SU-DHL-6 (cell line): ENCODE data around the gene CYP39A1.

Source experiments
- H2AFZ ChIP-seq: fragments of 200-600 bp; sonication (generic); 2 replicates; pipeline ENCODE4 v1.6.1; 2014; ENCODE audit warnings: low read depth, mild to moderate bottlenecking, moderate library complexity, mixed read lengths, antibody characterized with exemption, low read length; ENCODE audit not compliant: severe bottlenecking
- H3F3A ChIP-seq: fragments of 200-600 bp; shearing (Covaris generic); 2 replicates; pipeline ENCODE4 v1.6.0; 2016; ENCODE audit warnings: antibody characterized with exemption, mild to moderate bottlenecking; ENCODE audit not compliant: insufficient read depth
- H3K27ac ChIP-seq: fragments of 200-600 bp; sonication (generic); 2 replicates; pipeline ENCODE4 v1.5.1; 2016; ENCODE audit warnings: low read depth, mild to moderate bottlenecking, low read length, moderate library complexity, mixed read lengths
- H3K27me3 ChIP-seq: fragments of 200-600 bp; sonication (generic), shearing (Covaris generic); 2 replicates; pipeline ENCODE4 v1.6.0; 2014; ENCODE audit warnings: mild to moderate bottlenecking, low read length
- H3K36me3 ChIP-seq: fragments of 200-600 bp; sonication (generic); 2 replicates; pipeline ENCODE4 v1.6.1; 2014; ENCODE audit warnings: mild to moderate bottlenecking, low read length, mixed read lengths
- H3K4me2 ChIP-seq: fragments of 300-600, 200-600 bp; shearing (Covaris generic), sonication (generic); 2 replicates; pipeline ENCODE4 v1.6.0; 2014; ENCODE audit warnings: low read length, low read depth, mild to moderate bottlenecking; ENCODE audit not compliant: poor library complexity, severe bottlenecking
- H3K4me3 ChIP-seq: fragments of 200-600 bp; sonication (generic); 2 replicates; pipeline ENCODE4 v1.5.1; 2014; ENCODE audit warnings: antibody characterized with exemption, low read length, mild to moderate bottlenecking, mixed read lengths; ENCODE audit not compliant: insufficient read depth, poor library complexity, severe bottlenecking
- H3K79me2 ChIP-seq: fragments of 200-600 bp; sonication (generic); 2 replicates; pipeline ENCODE4 v1.6.1; 2014; ENCODE audit warnings: mild to moderate bottlenecking, low read length, moderate library complexity; ENCODE audit not compliant: insufficient read depth
- H3K9ac ChIP-seq: fragments of 200-600 bp; sonication (generic); 2 replicates; pipeline ENCODE4 v1.7.0; 2014; ENCODE audit warnings: mild to moderate bottlenecking, low read length
- H3K9me2 ChIP-seq: fragments of 200-600 bp; sonication (generic); replicated peaks from 2 replicates; pipeline ENCODE4 v1.6.1; 2014; ENCODE audit warnings: low read length; ENCODE audit not compliant: insufficient read depth
- H3K9me3 ChIP-seq: fragments of 200-600 bp; sonication (generic); 2 replicates; pipeline ENCODE4 v1.6.1; 2014; ENCODE audit warnings: low read length, mixed read lengths; ENCODE audit not compliant: insufficient read depth
- H4K20me1 ChIP-seq: fragments of 200-600 bp; sonication (generic); 2 replicates; pipeline ENCODE4 v1.6.1; 2014; ENCODE audit warnings: low read depth, mild to moderate bottlenecking, antibody characterized with exemption, low read length, moderate library complexity, mixed read lengths
- EZH2phosphoT487 ChIP-seq: fragments of 200-600 bp; sonication (generic), shearing (Covaris generic); conservative IDR thresholded peaks from 2 replicates; pipeline ENCODE4 v1.6.1; 2018; ENCODE audit warnings: mild to moderate bottlenecking, antibody characterized with exemption, low read length, moderate library complexity, mixed read lengths
- TF ChIP-seq, protein P1 (sequence below): fragments of 200-600 bp; sonication (generic); IDR thresholded peaks from one replicate; pipeline ENCODE4 v1.5.1; 2017; ENCODE audit warnings: antibody characterized with exemption, mild to moderate bottlenecking, low read length, moderate library complexity; ENCODE audit not compliant: insufficient read depth, poor library complexity, severe bottlenecking

The CYP39A1 gene

GRCh38 chr6:46590765-46591164 is 61.9 kb downstream of the CYP39A1 start:
- Histone ChIP-seq H3K4me3 (no peak overlapping the region), H3K79me2 (no peaks in the 10 kb centered on the region), H3K4me2 (no peak overlapping the region), H3K9ac (no peak overlapping the region), H3K27ac (no peak overlapping the region), H2AFZ (no peak overlapping the region), H3K9me3 (peaks cover 14% of the 10 kb centered on the region; the same call in 1 of the 2 replicates), H4K20me1 (no peaks in the 10 kb centered on the region), H3F3A (0 out of 2 replicates have a peak, but pooled peaks cover under 1% of the 10 kb centered on the region), H3K36me3 (peaks cover 58% of the 10 kb centered on the region), H3K9me2 (no peaks in the 10 kb centered on the region), H3K27me3 (no peaks in the 10 kb centered on the region)
- no peak for TF ChIP-seq EZH2phosphoT487
- TF ChIP-seq, protein P1, sequence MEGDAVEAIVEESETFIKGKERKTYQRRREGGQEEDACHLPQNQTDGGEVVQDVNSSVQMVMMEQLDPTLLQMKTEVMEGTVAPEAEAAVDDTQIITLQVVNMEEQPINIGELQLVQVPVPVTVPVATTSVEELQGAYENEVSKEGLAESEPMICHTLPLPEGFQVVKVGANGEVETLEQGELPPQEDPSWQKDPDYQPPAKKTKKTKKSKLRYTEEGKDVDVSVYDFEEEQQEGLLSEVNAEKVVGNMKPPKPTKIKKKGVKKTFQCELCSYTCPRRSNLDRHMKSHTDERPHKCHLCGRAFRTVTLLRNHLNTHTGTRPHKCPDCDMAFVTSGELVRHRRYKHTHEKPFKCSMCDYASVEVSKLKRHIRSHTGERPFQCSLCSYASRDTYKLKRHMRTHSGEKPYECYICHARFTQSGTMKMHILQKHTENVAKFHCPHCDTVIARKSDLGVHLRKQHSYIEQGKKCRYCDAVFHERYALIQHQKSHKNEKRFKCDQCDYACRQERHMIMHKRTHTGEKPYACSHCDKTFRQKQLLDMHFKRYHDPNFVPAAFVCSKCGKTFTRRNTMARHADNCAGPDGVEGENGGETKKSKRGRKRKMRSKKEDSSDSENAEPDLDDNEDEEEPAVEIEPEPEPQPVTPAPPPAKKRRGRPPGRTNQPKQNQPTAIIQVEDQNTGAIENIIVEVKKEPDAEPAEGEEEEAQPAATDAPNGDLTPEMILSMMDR: no peak

DNA sequence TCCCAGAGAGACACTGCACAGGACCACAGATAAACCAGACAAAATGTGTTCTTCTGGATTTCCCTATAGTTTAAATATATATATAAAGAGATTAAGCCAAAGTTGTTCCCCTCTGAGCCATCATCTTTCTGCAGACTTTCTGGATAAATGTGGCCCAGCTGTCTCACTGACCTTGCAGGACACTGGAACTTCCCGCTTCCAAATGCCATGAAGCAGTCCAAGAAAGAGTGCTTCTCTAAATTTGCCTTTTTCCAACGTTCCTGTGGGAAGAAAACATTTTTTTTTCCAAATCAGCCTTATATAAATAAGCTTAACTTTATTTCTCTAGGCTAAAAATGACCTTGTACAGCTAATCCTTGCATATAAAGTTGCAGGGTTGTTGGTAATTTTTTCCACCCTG is 65.7 kb downstream of the CYP39A1 start:
- Histone ChIP-seq H3K4me3 (no peak overlapping the region), H3K27ac (no peak overlapping the region), H3K27me3 (no peaks in the 10 kb centered on the region), H3K9ac (no peak overlapping the region), H3F3A (no peaks in the 10 kb centered on the region), H3K79me2 (no peaks in the 10 kb centered on the region), H3K9me2 (no peaks in the 10 kb centered on the region), H3K36me3 (peaks cover 35% of the 10 kb centered on the region; the same call in 1 of the 2 replicates), H3K9me3 (no peaks in the 10 kb centered on the region), H2AFZ (no peak overlapping the region), H4K20me1 (no peaks in the 10 kb centered on the region), H3K4me2 (no peak overlapping the region)
- TF ChIP-seq, protein P1: no peak
- TF ChIP-seq EZH2phosphoT487: no peak

DNA sequence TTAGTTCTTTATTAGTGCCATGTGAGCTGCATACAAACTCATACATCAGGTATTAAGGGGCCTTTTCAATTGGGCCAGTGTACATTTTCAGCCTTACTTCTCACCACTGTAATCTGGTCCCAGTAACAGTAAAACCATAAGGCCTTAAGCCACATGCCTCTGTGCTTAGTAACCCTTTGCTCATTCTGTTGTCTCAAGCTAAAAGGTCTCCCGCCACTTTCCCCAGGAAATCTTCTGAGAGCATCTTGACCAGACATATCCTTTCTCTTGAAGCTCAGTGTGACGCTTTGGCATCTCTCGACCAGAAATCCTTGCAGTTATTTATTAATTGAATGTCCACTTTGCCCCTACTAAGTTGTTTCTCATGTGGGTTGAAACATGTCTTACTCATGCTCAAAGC is 68.0 kb downstream of the CYP39A1 start:
- Histone ChIP-seq H3K27ac (no peak overlapping the region), H3K4me3 (no peak overlapping the region), H3K79me2 (no peaks in the 10 kb centered on the region), H3K27me3 (no peaks in the 10 kb centered on the region), H3K36me3 (peaks cover 27% of the 10 kb centered on the region; the same call in 1 of the 2 replicates), H3K4me2 (no peak overlapping the region), H3K9me3 (no peaks in the 10 kb centered on the region), H3K9ac (no peak overlapping the region), H2AFZ (no peak overlapping the region), H3K9me2 (no peaks in the 10 kb centered on the region), H4K20me1 (no peaks in the 10 kb centered on the region), H3F3A (no peaks in the 10 kb centered on the region)
- TF ChIP-seq, protein P1: no peak
- TF ChIP-seq EZH2phosphoT487: no peak

DNA sequence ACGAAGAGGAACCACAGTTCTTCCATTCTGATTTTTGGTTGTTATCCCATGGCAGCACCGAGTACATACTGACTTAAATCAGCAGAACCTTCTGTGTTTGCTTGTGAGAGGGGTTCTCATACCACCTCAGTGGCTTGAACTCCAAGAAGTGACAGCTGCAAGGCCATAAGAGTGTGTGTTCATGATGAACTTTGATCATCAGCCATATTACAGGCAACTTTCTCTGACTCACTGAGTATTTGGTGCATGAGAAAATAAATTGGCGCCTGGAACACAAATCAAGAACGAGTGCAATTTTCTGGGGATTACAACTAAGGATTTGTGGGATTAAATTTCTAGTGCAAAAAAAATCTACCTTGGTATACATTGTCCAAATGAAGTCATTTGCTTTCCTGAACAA is 68.9 kb downstream of the CYP39A1 start:
- 0 out of 2 replicates have a peak, but pooled peaks cover 5% of the 10 kb centered on the region for H3K79me2 ChIP-seq
- no peaks in the 10 kb centered on the region for H3F3A ChIP-seq
- no peaks in the 10 kb centered on the region for H3K9me2 ChIP-seq
- TF ChIP-seq, protein P1: no peak
- TF ChIP-seq EZH2phosphoT487: no peak
- no peak overlapping the region for H3K27ac ChIP-seq
- H3K27me3 ChIP-seq: no peaks in the 10 kb centered on the region
- no peaks in the 10 kb centered on the region for H3K9me3 ChIP-seq
- no peak overlapping the region for H2AFZ ChIP-seq
- H4K20me1 ChIP-seq: no peaks in the 10 kb centered on the region
- H3K4me3 ChIP-seq: no peak overlapping the region
- no peak overlapping the region for H3K4me2 ChIP-seq
- peaks cover 29% of the 10 kb centered on the region; the same call in 1 of the 2 replicates for H3K36me3 ChIP-seq
- no peak overlapping the region for H3K9ac ChIP-seq
